ENCODE measurements around the gene SLC6A13.

DNA sequence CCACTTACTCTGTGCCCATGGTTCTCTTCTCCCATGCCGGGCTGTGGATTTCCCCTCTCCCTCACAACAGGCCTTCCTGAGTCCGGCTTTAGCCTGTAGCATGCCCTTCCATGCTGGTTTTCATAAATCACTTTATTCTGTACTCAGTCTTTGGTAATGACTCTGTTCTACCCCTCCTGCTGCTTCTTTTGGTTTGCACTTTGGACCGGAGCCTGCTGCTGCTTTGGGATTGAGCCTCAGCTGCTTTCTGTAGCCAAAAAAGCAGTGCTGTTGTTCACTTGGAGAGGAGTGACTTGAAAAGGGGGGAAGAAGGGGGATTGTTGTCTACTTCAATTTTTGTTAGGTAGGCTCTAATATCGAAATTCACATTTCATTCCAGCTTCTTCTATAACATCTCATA is 8.5 kb upstream of the SLC6A13 start:
- TF ChIP-seq, protein P1, sequence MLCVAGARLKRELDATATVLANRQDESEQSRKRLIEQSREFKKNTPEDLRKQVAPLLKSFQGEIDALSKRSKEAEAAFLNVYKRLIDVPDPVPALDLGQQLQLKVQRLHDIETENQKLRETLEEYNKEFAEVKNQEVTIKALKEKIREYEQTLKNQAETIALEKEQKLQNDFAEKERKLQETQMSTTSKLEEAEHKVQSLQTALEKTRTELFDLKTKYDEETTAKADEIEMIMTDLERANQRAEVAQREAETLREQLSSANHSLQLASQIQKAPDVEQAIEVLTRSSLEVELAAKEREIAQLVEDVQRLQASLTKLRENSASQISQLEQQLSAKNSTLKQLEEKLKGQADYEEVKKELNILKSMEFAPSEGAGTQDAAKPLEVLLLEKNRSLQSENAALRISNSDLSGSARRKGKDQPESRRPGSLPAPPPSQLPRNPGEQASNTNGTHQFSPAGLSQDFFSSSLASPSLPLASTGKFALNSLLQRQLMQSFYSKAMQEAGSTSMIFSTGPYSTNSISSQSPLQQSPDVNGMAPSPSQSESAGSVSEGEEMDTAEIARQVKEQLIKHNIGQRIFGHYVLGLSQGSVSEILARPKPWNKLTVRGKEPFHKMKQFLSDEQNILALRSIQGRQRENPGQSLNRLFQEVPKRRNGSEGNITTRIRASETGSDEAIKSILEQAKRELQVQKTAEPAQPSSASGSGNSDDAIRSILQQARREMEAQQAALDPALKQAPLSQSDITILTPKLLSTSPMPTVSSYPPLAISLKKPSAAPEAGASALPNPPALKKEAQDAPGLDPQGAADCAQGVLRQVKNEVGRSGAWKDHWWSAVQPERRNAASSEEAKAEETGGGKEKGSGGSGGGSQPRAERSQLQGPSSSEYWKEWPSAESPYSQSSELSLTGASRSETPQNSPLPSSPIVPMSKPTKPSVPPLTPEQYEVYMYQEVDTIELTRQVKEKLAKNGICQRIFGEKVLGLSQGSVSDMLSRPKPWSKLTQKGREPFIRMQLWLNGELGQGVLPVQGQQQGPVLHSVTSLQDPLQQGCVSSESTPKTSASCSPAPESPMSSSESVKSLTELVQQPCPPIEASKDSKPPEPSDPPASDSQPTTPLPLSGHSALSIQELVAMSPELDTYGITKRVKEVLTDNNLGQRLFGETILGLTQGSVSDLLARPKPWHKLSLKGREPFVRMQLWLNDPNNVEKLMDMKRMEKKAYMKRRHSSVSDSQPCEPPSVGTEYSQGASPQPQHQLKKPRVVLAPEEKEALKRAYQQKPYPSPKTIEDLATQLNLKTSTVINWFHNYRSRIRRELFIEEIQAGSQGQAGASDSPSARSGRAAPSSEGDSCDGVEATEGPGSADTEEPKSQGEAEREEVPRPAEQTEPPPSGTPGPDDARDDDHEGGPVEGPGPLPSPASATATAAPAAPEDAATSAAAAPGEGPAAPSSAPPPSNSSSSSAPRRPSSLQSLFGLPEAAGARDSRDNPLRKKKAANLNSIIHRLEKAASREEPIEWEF (IDR thresholded peaks at IDR 0.05; ENCODE audit: insufficient replicate concordance, low read depth, low read length), result no peak
- TF ChIP-seq POLR2AphosphoS5 (IDR thresholded peaks at IDR 0.05; ENCODE audit: low read length) (no peak), YY1 (IDR thresholded peaks at IDR 0.05; ENCODE audit: low read depth, low read length) (no peak), BCL11A (IDR thresholded peaks at IDR 0.05; ENCODE audit: low read depth, low read length) (no peak), ASH2L (IDR thresholded peaks at IDR 0.05; ENCODE audit: borderline replicate concordance, low read depth) (no peak)
- TF ChIP-seq, protein P2, sequence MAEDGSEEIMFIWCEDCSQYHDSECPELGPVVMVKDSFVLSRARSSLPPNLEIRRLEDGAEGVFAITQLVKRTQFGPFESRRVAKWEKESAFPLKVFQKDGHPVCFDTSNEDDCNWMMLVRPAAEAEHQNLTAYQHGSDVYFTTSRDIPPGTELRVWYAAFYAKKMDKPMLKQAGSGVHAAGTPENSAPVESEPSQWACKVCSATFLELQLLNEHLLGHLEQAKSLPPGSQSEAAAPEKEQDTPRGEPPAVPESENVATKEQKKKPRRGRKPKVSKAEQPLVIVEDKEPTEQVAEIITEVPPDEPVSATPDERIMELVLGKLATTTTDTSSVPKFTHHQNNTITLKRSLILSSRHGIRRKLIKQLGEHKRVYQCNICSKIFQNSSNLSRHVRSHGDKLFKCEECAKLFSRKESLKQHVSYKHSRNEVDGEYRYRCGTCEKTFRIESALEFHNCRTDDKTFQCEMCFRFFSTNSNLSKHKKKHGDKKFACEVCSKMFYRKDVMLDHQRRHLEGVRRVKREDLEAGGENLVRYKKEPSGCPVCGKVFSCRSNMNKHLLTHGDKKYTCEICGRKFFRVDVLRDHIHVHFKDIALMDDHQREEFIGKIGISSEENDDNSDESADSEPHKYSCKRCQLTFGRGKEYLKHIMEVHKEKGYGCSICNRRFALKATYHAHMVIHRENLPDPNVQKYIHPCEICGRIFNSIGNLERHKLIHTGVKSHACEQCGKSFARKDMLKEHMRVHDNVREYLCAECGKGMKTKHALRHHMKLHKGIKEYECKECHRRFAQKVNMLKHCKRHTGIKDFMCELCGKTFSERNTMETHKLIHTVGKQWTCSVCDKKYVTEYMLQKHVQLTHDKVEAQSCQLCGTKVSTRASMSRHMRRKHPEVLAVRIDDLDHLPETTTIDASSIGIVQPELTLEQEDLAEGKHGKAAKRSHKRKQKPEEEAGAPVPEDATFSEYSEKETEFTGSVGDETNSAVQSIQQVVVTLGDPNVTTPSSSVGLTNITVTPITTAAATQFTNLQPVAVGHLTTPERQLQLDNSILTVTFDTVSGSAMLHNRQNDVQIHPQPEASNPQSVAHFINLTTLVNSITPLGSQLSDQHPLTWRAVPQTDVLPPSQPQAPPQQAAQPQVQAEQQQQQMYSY (CRISPR knock-in tag; IDR thresholded peaks at IDR 0.05), result no peak
- TF ChIP-seq, protein P3, sequence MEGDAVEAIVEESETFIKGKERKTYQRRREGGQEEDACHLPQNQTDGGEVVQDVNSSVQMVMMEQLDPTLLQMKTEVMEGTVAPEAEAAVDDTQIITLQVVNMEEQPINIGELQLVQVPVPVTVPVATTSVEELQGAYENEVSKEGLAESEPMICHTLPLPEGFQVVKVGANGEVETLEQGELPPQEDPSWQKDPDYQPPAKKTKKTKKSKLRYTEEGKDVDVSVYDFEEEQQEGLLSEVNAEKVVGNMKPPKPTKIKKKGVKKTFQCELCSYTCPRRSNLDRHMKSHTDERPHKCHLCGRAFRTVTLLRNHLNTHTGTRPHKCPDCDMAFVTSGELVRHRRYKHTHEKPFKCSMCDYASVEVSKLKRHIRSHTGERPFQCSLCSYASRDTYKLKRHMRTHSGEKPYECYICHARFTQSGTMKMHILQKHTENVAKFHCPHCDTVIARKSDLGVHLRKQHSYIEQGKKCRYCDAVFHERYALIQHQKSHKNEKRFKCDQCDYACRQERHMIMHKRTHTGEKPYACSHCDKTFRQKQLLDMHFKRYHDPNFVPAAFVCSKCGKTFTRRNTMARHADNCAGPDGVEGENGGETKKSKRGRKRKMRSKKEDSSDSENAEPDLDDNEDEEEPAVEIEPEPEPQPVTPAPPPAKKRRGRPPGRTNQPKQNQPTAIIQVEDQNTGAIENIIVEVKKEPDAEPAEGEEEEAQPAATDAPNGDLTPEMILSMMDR (IDR thresholded peaks at IDR 0.05 in 2 of 3, conservative IDR thresholded peaks at IDR 0.05 in 1 of 3; ENCODE audit: control insufficient read depth in 2 of 3, extremely low read depth in 1 of 3, insufficient read depth in 1 of 3, low read depth in 3 of 3, low read length in 3 of 3), result no peak
